Measurements from ENCODE around the gene SPANXN4. TPM values are rescaled to one million over a fixed set of nuclear protein-coding genes. Genes with fewer than 3 reads are reported as not detected.

SPANXN4 gene
- total and polyA plus RNA-seq, 4 donors = not detected

GRCh38 chrX:142978130-142978684 lies 47.5 kb upstream of the SPANXN4 start:
- no peak for DNase-seq (ENCODE audit: low spot score)
- 46% methylated on average over 4 of the region's 4 CpGs for WGBS
- no peaks in the 10 kb centered on the region for H3K36me3 ChIP-seq (ENCODE audit: control insufficient read depth in 4 of 4, insufficient read depth in 3 of 4, low read depth in 1 of 4, low read length in 3 of 4)
- no peak overlapping the region for H3K9ac ChIP-seq (ENCODE audit: low read depth in 1 of 2, low read length in 2 of 2)
- no peaks in the 10 kb centered on the region for H3K4me1 ChIP-seq (ENCODE audit: control insufficient read depth in 4 of 4, insufficient read depth in 4 of 4, low read length in 3 of 4)
- no peak overlapping the region for H3K4me3 ChIP-seq (ENCODE audit: low read depth in 1 of 3, low read length in 3 of 3)
- no peaks in the 10 kb centered on the region for H3K27me3 ChIP-seq (ENCODE audit: control insufficient read depth in 4 of 4, insufficient read depth in 4 of 4, low read length in 3 of 4)
- H3K27ac ChIP-seq (ENCODE audit: low read depth in 1 of 2, low read length in 2 of 2) = no peak overlapping the region
- H3K9me3 ChIP-seq (ENCODE audit: control insufficient read depth in 4 of 4, low read length in 3 of 4) = no peaks in the 10 kb centered on the region
- TF ChIP-seq YY1 (IDR thresholded peaks at IDR 0.05) (no peak), HNF4G (IDR thresholded peaks at IDR 0.05) (no peak), RAD21 (IDR thresholded peaks at IDR 0.05) (no peak), ATF3 (IDR thresholded peaks at IDR 0.05) (no peak), SP1 (IDR thresholded peaks at IDR 0.05) (no peak), HNF4A (conservative IDR thresholded peaks at IDR 0.05) (no peak), REST (IDR thresholded peaks at IDR 0.05) (no peak), NR2F2 (IDR thresholded peaks at IDR 0.05) (no peak), GABPA (IDR thresholded peaks at IDR 0.05 in 1 of 2, conservative IDR thresholded peaks at IDR 0.05 in 1 of 2) (no peak), MAX (IDR thresholded peaks at IDR 0.05) (no peak), RXRA (IDR thresholded peaks at IDR 0.05) (no peak), FOXA2 (IDR thresholded peaks at IDR 0.05) (no peak), FOXA1 (IDR thresholded peaks at IDR 0.05) (no peak), JUND (IDR thresholded peaks at IDR 0.05) (no peak), EGR1 (IDR thresholded peaks at IDR 0.05; ENCODE audit: low read depth in 2 of 2) (no peak), ZBTB33 (IDR thresholded peaks at IDR 0.05) (no peak), CTCF (IDR thresholded peaks at IDR 0.05; ENCODE audit: low read depth, low read length, missing input control) (no peak), TAF1 (conservative IDR thresholded peaks at IDR 0.05) (no peak)
